HG03159 (cell line): ENCODE measurements around the gene SETD1B.

Experiments
- ATAC-seq: cut with Tn5 transposase; IDR thresholded peaks from one replicate; pipeline ENCODE4 v1.9.1; 2021; ENCODE audit warnings: mild to moderate bottlenecking, moderate library complexity; ENCODE audit not compliant: unreplicated experiment

SETD1B gene

DNA sequence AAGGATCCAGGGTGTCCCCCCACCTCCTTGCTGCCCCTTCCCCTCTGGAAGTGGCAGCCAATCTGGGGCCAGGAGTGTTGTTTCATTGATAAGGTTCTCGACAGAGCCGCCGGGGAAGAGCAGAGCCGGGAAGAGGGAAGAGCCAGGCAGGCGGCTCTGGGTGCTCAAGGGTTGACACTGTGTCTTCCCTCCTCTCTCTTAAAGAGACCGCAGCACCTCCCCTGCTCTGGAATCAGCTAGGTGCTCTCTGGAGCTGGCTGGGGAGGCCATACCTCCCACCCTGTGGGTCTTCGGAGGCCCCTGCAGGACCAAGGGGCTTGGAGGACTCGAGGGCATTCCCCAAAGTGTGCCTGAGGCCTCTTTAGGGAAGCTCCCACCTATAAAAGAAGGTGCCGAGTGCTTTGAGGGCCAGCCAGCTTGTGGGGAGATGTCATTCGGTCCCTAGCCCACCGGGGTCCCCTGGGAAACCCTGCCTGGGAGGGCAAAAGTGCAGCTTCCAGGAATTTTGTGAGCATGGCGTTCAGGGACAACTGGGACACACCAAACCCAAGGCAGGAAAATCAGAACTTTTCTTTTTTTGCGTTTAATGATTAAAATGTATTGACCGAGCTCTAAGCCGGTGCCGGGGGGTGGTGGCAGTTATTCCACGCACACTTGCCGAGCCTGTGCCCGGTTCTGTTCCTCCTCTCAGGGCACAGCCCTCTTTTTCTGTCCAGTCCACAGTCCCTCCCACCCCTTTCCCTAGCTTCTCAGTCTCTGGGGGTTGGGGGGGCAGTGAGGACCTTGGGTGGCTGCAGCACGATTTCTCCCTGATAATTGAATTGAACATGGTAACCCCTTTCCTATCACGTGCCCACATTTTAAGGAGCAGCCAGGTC, 3.0 kb downstream of the SETD1B start:
- ATAC-seq: no peak

DNA sequence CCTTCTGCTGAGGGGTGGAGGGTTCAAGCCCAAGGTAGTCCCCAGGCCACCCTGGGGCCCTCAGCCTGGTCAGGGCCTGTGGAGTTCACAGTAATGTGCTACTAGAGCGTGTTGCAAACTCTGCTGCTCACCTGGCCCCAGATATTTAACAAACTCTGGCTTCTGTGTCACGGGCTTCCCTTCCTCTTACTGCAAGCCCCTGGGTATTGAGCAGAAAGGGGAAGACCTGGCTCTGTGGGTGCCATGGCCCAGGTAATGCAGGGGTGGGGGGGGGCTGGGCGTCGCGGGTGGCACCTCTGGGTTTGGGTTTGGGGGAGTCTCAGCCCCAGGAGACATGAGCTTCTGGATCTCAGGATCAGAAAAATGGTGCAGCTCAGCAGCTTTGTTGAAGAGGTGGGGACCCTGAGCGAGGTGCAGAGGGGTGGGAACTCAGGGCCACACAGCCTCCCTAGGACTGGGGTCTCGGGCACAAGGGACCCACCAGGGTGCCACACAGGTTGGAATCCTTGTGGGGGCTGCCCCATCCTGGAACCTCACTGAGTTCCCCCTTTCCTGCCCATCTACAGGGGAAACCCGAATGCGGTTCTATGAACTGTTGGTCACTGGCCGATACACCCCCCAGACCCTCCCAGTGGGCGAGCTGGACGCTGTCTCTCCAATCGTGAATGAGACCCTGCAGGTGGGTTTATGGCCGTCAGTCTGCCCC, 4.0 kb downstream of the SETD1B start:
- ATAC-seq: no peak

DNA sequence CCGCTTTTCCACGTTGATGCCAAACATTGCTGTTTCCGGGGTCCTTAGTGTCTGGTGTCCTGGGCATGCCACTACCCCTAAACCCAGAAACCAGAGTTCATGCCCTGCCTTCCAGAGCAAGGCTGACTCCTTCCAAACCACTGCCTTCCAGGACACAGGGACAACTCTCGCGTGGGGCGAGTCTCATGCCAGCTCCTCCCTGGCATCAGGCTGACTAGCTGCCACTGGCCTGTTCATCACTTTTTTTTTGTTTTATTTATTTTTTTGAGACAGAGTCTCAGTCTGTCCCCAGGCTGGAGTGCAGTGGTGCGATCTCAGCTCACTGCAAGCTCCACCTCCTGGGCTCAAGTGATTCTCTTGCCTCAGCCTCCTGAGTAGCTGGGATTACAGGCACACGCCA, 4.8 kb downstream of the SETD1B start:
- ATAC-seq: no peak

DNA sequence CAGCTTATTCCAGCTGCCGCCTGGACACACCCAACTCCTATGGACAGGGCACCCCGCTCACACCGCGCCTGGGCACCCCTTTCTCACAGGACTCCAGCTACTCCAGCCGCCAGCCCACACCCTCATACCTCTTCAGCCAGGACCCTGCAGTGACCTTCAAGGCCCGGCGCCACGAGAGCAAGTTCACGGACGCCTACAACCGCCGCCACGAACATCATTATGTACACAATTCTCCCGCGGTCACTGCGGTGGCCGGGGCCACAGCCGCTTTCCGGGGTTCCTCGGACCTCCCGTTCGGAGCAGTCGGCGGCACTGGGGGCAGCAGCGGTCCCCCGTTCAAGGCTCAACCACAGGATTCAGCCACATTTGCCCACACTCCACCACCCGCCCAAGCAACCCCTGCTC, 5.9 kb downstream of the SETD1B start:
- no peak for ATAC-seq

DNA sequence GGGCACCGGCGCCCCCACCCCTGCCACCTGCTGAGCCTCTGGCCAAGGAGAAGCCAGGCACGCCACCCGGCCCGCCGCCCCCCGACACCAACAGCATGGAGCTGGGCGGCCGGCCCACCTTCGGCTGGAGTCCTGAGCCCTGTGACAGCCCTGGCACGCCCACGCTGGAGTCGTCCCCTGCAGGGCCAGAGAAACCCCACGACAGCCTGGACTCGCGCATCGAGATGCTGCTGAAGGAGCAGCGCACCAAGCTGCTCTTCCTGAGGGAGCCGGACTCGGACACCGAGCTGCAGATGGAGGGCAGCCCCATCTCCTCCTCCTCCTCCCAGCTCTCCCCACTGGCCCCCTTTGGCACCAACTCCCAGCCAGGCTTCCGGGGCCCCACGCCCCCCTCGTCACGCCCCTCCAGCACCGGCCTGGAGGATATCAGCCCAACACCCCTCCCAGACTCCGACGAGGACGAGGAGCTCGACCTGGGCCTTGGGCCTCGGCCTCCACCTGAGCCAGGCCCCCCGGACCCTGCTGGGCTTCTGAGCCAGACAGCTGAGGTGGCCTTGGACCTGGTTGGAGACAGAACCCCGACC, 6.5 kb downstream of the SETD1B start:
- ATAC-seq: no peak

DNA sequence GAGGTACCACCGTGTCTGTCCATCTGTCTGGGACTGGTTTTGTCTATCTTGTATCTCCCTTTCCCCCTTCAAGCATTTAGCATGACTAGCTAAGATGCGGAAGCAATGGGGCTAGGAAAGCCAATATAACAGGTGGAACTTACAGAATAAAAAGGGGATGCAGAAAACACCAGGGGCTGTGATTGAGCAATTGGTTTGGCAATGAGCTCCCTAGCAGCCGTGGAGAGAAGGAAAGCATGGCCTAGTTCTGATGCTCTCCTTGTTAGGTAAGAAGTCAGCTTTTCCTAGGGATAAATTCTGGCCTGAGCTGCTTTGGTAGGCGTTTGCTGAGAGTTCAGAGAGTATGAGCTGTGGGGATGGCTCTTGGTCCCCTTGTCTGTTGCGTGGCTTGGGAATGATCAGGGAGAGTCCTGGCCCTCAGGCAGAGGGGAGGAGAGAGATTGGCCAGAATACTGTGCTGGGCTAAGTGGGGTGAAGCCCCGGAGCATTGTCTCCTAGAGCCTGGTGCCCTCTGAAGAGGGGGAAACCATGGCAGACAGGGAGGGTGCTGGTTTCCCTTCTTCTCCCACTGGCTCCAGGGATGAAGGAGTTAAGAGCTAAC, 7.1 kb downstream of the SETD1B start:
- ATAC-seq: no peak

DNA sequence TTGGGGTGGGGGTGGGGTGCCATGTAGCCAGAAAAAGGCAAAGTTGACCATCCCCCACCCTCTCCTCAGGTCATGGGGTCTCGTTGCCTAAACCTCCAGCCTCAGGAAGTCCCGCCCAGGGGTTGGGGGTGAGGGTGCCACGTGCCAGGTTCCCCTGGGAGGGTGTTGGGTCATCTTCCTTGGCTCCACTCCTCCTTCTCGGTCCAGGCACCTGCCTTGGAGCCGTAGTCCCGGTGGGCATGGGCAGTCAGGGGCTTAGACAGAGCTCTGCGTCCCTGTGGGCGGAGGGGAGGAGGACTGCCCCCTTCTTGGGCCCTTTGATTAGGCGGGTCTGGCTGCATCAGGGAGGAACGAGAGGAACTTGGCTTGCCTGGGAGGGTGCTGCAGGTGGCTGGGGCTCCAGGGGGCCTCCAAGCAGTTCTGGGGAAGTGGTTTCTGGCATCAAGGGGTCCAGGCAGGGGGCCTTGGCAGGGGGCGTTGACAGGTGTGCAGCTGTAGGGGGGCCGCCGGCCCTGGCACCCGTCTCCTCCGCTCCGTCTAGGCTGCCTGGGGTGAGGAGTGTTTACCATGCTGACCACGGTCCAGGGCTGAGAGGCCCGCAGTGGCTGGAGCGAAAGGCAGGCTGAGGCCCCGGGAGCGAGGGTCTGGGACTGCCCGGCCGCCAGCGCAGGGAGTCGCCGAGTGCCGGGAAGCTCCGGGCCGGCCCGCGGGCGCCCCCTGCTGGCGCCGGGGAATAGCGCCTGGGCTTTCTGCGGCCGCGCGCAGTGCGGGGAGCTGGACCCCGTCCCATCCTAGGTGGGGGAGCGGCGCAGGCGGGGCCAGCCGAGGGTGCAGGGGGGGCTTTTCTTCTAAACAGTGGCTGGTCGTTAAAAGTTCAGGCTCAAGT, 7.9 kb downstream of the SETD1B start:
- no peak for ATAC-seq

DNA sequence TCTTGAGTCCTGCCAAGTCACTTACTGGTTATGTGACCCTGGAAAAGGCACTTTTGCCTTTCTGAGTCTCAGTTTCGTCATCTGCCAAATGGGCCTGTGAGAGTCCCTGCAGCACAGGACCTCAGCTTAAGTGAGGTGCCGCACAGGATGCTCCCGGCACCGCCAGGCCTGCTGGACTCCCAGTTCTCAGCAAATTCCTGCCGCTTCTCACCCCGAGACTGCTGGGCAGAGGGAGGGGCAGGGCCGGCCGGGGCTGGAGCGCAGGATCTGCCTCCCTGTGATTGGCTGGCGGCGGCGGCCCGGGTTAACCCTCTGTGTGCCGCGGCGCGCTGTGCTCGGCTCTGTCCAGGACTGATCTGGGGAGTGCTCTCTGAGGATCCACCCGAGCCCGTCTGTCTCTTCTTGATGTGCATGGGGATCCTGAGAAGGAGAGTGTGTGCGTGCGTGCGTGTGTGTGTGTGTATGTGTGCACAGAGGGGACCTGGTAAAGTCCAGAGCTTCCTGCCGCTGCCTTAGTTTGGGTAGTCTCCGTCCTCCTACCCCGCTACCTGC, 8.6 kb downstream of the SETD1B start:
- ATAC-seq: no peak

DNA sequence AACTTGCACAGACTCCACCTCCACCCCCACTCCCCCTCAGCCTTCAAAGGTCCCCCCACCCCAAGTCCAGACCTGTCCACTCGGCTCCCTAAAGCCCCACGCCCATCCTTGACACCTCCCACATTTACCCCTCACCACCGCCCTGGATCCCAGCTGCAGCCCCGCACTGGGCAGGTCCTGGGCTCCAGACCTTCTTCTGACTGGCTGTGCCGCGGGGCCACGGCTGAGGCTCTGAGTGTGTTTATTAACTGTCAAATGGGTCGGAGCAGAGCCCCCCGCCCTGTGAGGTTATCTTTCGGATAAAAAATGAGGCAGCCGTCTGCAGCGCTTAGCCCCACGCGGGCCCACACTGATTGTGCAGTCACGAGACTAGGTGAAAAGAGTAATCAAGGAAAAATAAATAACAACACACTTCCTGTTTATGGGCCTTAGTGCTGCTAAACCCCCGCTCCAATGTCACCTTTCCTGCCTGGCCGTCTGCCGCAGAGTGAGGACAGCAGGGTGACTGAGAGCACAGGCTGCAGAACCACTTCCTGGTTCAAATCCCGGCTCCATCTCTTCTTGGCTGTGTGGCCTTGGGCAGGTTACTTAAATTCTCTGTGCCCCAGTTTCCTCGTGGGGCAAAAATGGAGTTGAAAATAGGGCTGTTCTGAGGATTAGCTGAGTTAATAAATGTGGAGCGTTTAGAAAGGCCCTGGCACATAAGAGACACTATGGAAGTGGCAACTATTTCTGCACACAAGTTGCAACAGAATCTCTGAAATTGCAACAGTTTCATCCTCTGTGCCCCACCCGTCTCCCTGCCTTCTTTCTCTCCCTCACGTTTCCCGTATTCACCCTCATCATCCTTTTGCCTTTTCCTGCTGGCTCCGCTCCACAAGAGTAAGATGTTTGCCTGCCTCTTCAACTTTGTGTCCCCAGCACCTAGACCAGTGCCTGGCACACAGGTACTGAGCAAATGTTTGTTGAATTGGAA, 9.4 kb downstream of the SETD1B start:
- no peak for ATAC-seq

DNA sequence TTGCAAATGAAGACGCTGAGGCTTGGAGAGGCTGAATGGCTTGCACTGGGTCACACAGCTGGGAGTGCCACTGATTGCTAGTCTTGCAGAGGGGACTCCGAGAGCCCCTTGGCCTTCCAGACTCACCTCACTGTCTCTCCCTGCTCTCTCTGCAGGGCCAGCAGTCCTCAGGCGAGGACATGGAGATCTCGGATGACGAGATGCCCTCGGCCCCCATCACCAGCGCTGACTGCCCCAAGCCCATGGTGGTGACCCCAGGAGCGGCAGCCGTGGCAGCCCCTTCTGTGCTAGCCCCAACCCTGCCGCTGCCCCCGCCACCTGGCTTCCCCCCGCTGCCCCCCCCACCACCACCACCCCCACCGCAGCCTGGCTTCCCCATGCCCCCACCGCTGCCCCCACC, 10.1 kb downstream of the SETD1B start:
- no peak for ATAC-seq

DNA sequence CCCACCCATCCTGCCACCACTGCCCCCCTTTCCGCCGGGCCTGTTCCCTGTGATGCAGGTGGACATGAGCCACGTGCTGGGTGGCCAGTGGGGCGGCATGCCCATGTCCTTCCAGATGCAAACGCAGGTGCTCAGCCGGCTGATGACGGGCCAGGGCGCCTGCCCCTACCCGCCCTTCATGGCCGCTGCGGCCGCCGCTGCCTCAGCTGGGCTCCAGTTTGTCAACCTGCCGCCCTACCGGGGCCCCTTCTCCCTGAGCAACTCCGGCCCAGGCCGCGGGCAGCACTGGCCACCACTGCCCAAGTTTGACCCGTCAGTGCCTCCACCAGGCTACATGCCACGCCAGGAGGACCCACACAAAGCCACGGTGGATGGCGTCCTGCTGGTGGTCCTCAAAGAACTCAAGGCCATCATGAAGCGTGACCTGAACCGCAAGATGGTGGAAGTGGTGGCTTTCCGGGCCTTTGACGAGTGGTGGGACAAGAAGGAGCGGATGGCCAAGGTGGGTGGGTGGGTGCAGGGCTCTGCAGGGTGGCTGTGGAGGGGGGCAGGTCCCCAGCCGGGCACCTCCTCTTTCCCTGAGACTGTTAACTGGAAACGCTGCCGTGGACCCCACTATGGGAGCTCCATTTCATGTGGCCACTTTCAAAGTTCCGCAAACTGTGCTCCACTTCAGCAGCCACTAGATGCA, 10.8 kb downstream of the SETD1B start:
- ATAC-seq: no peak

DNA sequence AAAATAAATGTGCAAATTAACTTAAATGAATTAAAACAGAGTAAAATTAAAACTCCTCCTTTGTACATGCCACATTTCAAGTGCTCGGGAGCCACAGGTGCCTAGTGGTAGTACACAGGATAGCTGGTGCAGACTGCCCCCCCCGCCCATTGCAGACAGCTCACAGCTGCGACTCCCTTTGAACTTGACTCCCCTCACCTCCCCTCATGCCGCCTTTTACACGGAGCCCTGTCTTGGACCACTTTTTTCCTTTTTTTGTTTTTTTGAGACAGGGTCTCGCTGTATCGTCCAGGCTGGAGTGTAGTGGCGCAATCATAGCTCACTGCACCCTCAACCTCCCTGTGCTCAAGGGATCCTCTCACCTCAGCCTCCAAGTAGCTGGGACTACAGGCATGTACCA, 11.5 kb downstream of the SETD1B start:
- no peak for ATAC-seq

DNA sequence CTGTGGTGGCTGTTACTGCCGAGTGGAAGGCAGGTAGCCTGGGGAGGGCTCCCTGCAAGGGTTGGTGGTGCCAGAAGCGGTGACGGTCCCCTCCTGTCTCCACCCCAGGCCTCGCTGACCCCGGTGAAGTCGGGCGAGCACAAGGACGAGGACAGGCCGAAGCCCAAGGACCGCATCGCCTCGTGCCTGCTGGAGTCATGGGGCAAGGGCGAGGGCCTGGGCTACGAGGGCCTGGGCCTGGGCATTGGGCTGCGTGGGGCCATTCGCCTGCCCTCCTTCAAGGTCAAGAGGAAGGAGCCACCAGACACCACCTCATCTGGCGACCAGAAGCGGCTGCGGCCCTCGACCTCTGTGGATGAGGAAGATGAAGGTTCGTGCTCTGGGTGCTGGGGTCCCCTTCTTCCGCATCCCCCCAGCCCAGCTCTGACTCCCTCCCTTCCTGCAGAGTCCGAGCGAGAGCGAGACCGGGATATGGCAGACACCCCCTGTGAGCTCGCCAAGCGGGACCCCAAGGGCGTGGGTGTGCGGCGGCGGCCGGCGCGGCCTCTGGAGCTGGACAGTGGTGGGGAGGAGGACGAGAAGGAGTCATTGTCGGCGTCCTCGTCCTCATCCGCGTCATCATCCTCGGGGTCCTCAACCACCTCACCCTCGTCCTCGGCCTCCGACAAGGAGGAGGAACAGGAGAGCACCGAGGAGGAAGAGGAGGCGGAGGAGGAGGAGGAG, 13.3 kb downstream of the SETD1B start:
- ATAC-seq: no peak

DNA sequence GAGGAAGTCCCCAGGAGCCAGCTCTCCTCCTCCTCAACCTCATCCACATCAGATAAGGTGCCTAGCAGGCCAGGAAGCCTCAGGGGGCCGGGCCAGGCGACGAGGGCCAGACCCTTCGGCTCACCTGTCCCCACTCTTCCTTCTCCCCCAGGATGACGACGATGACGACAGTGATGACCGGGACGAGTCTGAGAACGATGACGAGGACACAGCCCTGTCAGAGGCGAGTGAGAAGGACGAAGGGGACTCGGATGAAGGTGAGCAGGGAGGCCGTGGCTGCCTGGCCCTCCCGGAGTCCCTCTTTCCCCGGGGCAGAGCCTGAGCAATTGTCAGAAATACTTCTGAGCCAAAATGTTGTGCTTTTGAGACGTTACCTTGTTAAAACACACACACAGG, 13.8 kb downstream of the SETD1B start:
- ATAC-seq: no peak

DNA sequence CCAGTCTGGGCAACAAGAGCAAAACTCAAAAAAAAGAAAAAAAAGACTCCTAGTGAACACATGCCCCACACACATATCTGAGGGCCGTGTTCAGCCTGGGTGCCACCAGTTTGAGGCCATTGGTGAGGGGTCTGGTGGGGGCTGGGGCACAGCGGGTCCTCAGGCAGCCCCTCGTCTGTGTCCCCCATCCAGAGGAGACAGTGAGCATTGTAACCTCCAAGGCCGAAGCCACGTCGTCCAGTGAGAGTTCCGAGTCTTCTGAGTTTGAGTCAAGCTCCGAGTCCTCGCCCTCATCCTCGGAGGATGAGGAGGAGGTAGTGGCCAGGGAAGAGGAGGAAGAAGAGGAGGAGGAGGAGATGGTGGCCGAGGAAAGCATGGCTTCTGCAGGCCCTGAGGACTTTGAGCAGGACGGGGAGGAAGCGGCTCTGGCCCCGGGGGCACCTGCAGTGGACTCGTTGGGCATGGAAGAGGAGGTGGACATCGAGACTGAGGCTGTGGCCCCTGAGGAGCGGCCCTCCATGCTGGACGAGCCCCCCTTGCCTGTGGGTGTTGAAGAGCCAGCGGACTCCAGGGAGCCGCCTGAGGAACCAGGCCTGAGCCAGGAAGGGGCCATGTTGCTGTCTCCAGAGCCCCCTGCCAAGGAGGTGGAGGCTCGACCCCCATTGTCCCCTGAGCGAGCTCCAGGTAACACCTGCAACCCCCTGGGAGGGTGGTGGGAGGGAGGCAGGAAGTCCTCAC, 15.6 kb downstream of the SETD1B start:
- no peak for ATAC-seq

DNA sequence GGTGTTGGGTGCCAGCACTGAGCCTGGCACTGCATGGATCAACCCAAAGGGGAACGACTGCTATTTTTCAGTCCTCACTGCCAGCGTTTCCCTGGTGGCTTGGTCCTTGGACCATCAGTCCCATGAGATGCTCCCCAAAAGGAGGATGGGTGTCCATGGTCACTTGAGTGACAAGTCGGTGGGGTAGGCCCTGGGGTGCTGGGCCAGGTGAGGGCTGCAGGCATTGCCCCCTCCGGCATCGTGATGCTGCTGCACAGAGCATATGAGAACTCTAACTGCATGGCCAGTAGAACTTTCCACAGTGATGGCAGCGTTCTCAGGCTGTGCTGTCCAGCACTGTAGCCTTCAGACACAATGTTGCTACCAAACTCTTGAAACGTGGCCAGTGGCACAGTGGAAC, 16.2 kb downstream of the SETD1B start:
- no peak for ATAC-seq

DNA sequence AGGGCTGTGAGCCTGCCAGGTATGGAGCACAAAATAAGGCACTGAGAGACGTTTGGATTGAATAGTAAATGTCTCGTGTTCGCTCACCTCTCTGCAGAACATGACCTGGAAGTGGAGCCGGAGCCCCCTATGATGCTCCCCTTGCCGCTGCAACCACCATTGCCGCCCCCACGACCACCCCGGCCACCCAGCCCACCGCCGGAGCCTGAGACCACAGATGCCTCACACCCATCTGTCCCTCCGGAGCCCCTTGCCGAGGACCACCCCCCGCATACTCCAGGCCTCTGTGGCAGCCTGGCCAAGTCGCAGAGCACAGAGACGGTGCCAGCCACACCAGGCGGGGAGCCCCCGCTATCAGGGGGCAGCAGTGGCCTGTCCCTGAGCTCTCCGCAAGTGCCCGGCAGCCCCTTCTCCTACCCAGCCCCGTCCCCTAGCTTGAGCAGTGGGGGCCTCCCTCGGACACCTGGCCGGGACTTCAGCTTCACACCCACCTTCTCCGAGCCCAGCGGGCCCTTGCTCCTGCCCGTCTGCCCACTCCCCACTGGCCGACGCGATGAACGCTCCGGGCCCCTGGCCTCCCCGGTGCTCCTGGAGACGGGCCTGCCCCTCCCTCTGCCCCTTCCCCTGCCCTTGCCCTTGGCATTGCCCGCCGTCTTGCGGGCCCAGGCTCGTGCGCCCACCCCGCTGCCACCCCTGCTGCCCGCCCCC, 18.7 kb downstream of the SETD1B start:
- no peak for ATAC-seq
